Thoracic aorta (tissue), 2 donors: ENCODE measurements around the gene SDK1. TPM values are rescaled to one million over a fixed set of nuclear protein-coding genes. Genes with fewer than 3 reads are reported as not detected.

Experiments used
- ATAC-seq: fragments of 150-250 bp; one replicate; pipeline ENCODE4 v1.8.0; 2017; ENCODE audit warnings: low read depth; ENCODE audit not compliant: insufficient number of reproducible peaks, low FRiP score
- DNase-seq: peaks from one replicate; pipeline ENCODE4 v3.0.0-alpha.2; 2020; ENCODE audit warnings: low spot score
- H3K27ac ChIP-seq, 2 donors: fragments of 200-600 bp; sonication (generic); 1 replicate in 1 of 2; 2 replicates in 1 of 2; pipeline ENCODE4 v1.5.1; 2016; ENCODE audit warnings: mild to moderate bottlenecking in 2 of 2, moderate library complexity in 2 of 2
- H3K27me3 ChIP-seq: fragments of 200-600 bp; sonication (generic); replicated peaks from 2 replicates; pipeline ENCODE4 v1.6.0; 2016; ENCODE audit warnings: mild to moderate bottlenecking; ENCODE audit not compliant: insufficient read depth
- H3K36me3 ChIP-seq: fragments of 200-600 bp; sonication (generic); one replicate; pipeline ENCODE4 v1.5.1; 2016
- H3K4me1 ChIP-seq, 2 donors: fragments of 200-600 bp; sonication (generic); 1 replicate in 1 of 2; 2 replicates in 1 of 2; pipeline versions ENCODE4 v1.5.1 to v1.6.0; 2016; ENCODE audit warnings: low read depth in 2 of 2, mild to moderate bottlenecking in 1 of 2; ENCODE audit not compliant: control insufficient read depth in 1 of 2
- H3K4me3 ChIP-seq: fragments of 200-600 bp; sonication (generic); 2 replicates; pipeline ENCODE4 v1.5.1; 2016; ENCODE audit warnings: mild to moderate bottlenecking
- H3K9me3 ChIP-seq: fragments of 200-600 bp; sonication (generic); 2 replicates; pipeline ENCODE4 v1.5.1; 2016
- total RNA-seq, 2 donors: library from RNA; depleted of rRNA; stranded (reverse); fragments of >200 nt; gene quantifications; one replicate each; pipeline versions ENCODE4 v1.1.0 to v1.2.3, GENCODE V29; 2016
- TF ChIP-seq, protein P1 (sequence below): fragments of 200-600 bp; sonication (generic); IDR thresholded peaks from one replicate; pipeline ENCODE4 v1.5.1; 2019; ENCODE audit warnings: antibody characterized with exemption

The SDK1 gene
- total RNA-seq, 2 donors from 2014 or later = 27.5 to 29.2 TPM

DNA sequence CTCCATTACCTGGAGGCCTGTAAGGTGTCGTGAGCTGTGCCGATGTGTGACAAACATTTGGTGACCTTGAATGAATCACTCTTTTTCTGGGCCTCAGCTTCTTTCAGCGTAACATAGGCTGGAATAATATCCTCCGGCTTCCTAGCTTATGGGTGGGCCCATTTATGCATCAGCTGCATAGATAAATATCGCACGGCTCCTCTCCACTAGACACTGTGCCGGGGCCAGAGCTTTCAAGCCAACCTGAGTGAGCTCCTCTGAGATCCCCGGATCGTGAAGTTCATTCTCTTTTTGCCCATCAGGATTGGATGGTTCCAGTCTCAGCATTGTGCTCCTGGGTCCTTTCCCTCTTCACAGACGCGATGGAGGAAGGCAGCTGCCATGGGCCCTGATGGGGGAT, 806.8 kb downstream of the SDK1 start:
- DNase-seq = no peak
- TF ChIP-seq, protein P1, sequence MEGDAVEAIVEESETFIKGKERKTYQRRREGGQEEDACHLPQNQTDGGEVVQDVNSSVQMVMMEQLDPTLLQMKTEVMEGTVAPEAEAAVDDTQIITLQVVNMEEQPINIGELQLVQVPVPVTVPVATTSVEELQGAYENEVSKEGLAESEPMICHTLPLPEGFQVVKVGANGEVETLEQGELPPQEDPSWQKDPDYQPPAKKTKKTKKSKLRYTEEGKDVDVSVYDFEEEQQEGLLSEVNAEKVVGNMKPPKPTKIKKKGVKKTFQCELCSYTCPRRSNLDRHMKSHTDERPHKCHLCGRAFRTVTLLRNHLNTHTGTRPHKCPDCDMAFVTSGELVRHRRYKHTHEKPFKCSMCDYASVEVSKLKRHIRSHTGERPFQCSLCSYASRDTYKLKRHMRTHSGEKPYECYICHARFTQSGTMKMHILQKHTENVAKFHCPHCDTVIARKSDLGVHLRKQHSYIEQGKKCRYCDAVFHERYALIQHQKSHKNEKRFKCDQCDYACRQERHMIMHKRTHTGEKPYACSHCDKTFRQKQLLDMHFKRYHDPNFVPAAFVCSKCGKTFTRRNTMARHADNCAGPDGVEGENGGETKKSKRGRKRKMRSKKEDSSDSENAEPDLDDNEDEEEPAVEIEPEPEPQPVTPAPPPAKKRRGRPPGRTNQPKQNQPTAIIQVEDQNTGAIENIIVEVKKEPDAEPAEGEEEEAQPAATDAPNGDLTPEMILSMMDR = no peak
- Histone ChIP-seq H3K27me3 (no peaks in the 10 kb centered on the region), H3K9me3 (no peaks in the 10 kb centered on the region), H3K27ac (no peak overlapping the region), H3K4me3 (no peak overlapping the region), H3K4me1 (no peaks in the 10 kb centered on the region), H3K36me3 (no peaks in the 10 kb centered on the region)
- no peak for ATAC-seq

DNA sequence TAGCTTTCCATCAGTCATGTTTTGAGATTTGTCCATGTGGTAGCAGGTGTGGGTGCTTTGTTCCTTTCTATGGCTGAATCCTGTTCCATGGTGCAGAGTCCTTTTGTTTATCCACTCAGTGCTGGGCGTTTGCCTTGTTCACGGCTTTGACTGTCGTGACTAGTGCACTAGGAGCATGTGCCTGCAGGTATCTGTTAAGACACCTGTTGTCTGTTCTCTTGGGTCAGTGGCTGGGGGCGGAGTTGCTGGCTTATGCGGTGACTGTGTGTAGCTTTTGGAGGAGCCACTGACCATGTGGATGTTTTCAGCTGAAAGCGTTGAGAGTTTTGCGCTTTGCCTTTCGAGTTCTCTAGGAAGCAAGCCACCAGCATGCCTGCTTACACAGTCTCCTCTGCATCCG, 807.9 kb downstream of the SDK1 start:
- ATAC-seq (no peak), DNase-seq (no peak)
- Histone ChIP-seq H3K4me1 (no peaks in the 10 kb centered on the region), H3K27ac (no peak overlapping the region), H3K4me3 (no peak overlapping the region), H3K27me3 (no peaks in the 10 kb centered on the region), H3K9me3 (no peaks in the 10 kb centered on the region), H3K36me3 (no peaks in the 10 kb centered on the region)
- TF ChIP-seq, protein P1 = no peak

DNA sequence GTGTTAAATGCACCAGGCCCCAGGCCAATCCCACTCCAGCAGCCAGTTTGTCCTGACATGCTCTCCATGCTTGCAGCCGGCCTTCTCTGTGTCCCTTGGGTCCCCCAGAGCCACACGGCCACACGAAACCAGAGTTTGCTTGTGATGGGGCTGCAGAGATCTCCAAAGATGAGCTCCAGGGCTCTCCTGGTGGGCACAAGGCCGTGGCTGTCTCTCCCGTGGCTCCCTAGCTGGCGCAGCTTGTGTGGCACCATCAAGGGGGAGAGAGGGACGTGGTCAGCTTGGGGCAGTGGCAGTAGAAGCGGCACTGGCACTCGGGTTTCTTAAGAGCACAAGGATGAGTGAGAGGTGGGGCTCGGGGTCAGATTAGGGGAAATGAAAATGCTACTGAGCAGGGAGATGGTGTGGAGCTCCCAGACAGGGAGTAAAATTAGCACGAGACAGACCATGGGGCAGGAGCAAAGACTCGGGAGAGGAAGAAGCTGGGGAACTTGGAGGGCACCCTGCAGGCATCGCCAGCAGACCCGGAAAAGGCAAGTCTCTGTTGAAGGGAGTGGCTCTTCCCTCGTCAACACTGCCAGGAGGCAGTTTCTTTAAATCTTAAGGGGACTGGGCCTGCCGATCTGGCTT, 808.5 kb downstream of the SDK1 start:
- H3K4me1 ChIP-seq = no peaks in the 10 kb centered on the region
- no peaks in the 10 kb centered on the region for H3K27me3 ChIP-seq
- ATAC-seq = no peak
- DNase-seq = no peak
- no peaks in the 10 kb centered on the region for H3K36me3 ChIP-seq
- TF ChIP-seq, protein P1 = no peak
- H3K9me3 ChIP-seq = no peaks in the 10 kb centered on the region
- H3K4me3 ChIP-seq = no peak overlapping the region
- H3K27ac ChIP-seq = no peak overlapping the region

DNA sequence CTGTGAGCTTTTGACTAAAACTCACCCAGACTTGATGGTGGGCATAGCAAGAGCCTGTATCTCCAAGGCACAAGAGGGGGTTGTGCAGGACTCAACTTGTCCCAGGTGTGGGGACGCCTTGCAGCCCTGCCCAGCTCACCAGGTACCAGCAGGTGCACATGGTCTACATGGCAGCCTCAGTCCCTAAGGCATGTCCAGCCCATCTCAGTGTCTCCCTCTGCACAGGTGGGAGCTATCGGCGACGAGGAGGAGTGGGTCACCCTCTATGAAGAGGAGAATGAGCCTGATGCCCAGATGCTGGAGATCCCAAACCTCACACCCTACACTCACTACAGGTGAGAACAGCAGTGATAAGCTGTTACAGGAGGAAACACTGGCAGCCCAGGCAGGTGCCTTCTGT, 809.4 kb downstream of the SDK1 start:
- Histone ChIP-seq H3K36me3 (no peaks in the 10 kb centered on the region), H3K27me3 (no peaks in the 10 kb centered on the region), H3K4me3 (no peak overlapping the region), H3K27ac (no peak overlapping the region), H3K9me3 (no peaks in the 10 kb centered on the region), H3K4me1 (no peaks in the 10 kb centered on the region)
- TF ChIP-seq, protein P1 = no peak
- ATAC-seq (no peak), DNase-seq (no peak)

DNA sequence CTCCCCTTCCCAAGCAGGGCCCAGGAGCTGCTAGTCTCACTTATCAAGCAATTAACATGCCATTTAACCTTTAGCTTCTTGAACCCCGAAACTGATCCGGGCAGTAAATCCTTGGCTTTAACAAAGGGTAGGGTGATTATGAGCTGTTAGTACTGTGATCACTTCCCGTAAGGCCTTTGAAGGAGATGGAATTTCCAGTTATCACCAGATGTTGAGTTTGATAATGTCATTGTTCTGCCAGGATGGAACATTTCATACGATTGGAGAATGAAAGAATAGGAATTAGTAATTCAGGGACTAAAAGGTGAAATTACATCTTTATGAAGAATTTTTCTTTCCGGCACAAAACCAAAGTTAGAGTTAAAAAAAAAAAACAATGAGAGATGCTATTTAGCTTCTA, 810.1 kb downstream of the SDK1 start:
- Histone ChIP-seq H3K36me3 (peaks cover 3% of the 10 kb centered on the region), H3K27me3 (no peaks in the 10 kb centered on the region), H3K4me1 (no peaks in the 10 kb centered on the region), H3K4me3 (no peak overlapping the region), H3K9me3 (no peaks in the 10 kb centered on the region), H3K27ac (no peak overlapping the region)
- no peak for DNase-seq
- TF ChIP-seq, protein P1 = no peak
- ATAC-seq = no peak
